Suprapubic skin (tissue), 4 donors: ENCODE measurements around the gene MRPL22.

Experiments used
- EP300 ChIP-seq: sonication (generic); formaldehyde crosslinking; IDR thresholded peaks from one replicate; pipeline ENCODE4 v1.6.1; 2017; ENCODE audit warnings: antibody characterized with exemption
- POLR2A ChIP-seq, 2 donors: fragments of 450-650 bp; IDR thresholded peaks; one replicate each; pipeline ENCODE4 v1.6.1; 2017; ENCODE audit warnings: antibody characterized with exemption in 2 of 2, mild to moderate bottlenecking in 2 of 2, moderate library complexity in 2 of 2
- POLR2AphosphoS5 ChIP-seq, 3 donors: sonication (generic); formaldehyde crosslinking; IDR thresholded peaks; one replicate each; pipeline ENCODE4 v1.6.1; 2017; ENCODE audit warnings: antibody characterized with exemption in 3 of 3
- TF ChIP-seq, protein P1 (sequence below), 2 donors: fragments of 200-600 bp in 1 of 2; fragments of 450-650 bp in 1 of 2; sonication (generic) in 1 of 2; IDR thresholded peaks; one replicate each; pipeline ENCODE4 v1.5.1; 2016 to 2019; ENCODE audit warnings: antibody characterized with exemption in 2 of 2, mild to moderate bottlenecking in 1 of 2, moderate library complexity in 1 of 2

DNA sequence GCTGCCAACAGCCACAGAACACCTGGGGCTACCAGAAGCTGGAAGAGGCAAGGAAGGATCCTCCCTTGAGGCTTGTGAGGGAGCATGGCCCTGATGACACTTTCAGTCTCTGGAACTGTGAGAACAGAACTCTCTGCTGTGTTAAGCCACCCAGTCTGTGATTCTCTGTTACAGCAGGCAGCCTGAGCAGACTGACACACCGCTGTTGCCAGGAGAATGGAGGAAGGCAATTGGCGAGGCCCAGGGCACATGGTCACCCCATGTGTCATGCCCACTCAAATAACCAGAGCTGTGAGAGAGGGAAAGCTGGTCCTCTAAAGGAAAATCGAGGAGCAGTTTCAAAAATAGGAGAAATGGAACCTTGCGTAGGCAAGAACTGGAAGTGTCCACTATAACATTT, 60.6 kb downstream of the MRPL22 start:
- TF ChIP-seq, protein P1, sequence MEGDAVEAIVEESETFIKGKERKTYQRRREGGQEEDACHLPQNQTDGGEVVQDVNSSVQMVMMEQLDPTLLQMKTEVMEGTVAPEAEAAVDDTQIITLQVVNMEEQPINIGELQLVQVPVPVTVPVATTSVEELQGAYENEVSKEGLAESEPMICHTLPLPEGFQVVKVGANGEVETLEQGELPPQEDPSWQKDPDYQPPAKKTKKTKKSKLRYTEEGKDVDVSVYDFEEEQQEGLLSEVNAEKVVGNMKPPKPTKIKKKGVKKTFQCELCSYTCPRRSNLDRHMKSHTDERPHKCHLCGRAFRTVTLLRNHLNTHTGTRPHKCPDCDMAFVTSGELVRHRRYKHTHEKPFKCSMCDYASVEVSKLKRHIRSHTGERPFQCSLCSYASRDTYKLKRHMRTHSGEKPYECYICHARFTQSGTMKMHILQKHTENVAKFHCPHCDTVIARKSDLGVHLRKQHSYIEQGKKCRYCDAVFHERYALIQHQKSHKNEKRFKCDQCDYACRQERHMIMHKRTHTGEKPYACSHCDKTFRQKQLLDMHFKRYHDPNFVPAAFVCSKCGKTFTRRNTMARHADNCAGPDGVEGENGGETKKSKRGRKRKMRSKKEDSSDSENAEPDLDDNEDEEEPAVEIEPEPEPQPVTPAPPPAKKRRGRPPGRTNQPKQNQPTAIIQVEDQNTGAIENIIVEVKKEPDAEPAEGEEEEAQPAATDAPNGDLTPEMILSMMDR (IDR thresholded peaks at IDR 0.05) = no peak
- TF ChIP-seq EP300 = no peak
- no peak for TF ChIP-seq POLR2AphosphoS5 (IDR thresholded peaks at IDR 0.05)
- no peak for TF ChIP-seq POLR2A (IDR thresholded peaks at IDR 0.05)
